Measurements from ENCODE around the gene UCK1. TPM values are rescaled to one million over a fixed set of nuclear protein-coding genes. Genes with fewer than 3 reads are reported as not detected.

The UCK1 gene
- polyA plus RNA-seq, 1 donor (not counting 4 experiments of a cell fraction or from before 2014, with no cell fraction given), result 15.4 TPM

GRCh38 chr9:131559421-131560000, 28.4 kb upstream of the UCK1 start:
- H4K20me1 ChIP-seq (ENCODE audit: control insufficient read depth, extremely low read depth, insufficient read depth, low read length), result no peaks in the 10 kb centered on the region
- no peak for FAIRE-seq
- H3K27ac ChIP-seq (ENCODE audit: control insufficient read depth, insufficient read depth, low read length), result no peak overlapping the region
- no peak for TF ChIP-seq CTCF (optimal IDR thresholded peaks at IDR 0.05 in 1 of 3, IDR thresholded peaks at IDR 0.05 in 1 of 3, conservative IDR thresholded peaks at IDR 0.05 in 1 of 3; ENCODE audit: extremely low read depth in 1 of 3, insufficient read depth in 2 of 3, low read length in 3 of 3)
- TF ChIP-seq EZH2 (IDR thresholded peaks at IDR 0.05; ENCODE audit: low read length), result no peak
- H3K4me3 ChIP-seq (ENCODE audit: control insufficient read depth in 2 of 3, extremely low read depth in 1 of 3, insufficient read depth in 2 of 3, low read depth in 1 of 3, low read length in 3 of 3), result no peak overlapping the region
- DNase-seq (ENCODE audit: low read depth, low spot score), result no peak
- H2AFZ ChIP-seq (ENCODE audit: control insufficient read depth, low read length), result no peak overlapping the region
- H3K79me2 ChIP-seq (ENCODE audit: control insufficient read depth, insufficient read depth, low read length), result no peaks in the 10 kb centered on the region
- H3K4me1 ChIP-seq (ENCODE audit: control insufficient read depth, extremely low read depth, insufficient read depth, low read length), result peaks cover 7% of the 10 kb centered on the region
- H3K9me3 ChIP-seq (ENCODE audit: control insufficient read depth, low read depth, low read length), result no peaks in the 10 kb centered on the region
- H3K9me1 ChIP-seq (ENCODE audit: control insufficient read depth, extremely low read depth, insufficient read depth, low read length), result no peaks in the 10 kb centered on the region
- H3K4me2 ChIP-seq (ENCODE audit: control insufficient read depth, extremely low read depth, insufficient read depth, low read depth, low read length), result no peak overlapping the region
- no peak overlapping the region for H3K9ac ChIP-seq (ENCODE audit: control insufficient read depth, extremely low read depth, insufficient read depth, low read length)
- dilution Hi-C loops (cut with MboI; ENCODE audit: extremely low pct_ligation_motif_present, low sequenced_read_pairs), result no loop called here
- H3K27me3 ChIP-seq (ENCODE audit: control insufficient read depth, extremely low read depth, insufficient read depth, low read length), result peaks cover 15% of the 10 kb centered on the region
- H3K36me3 ChIP-seq (ENCODE audit: control insufficient read depth in 2 of 2, extremely low read depth in 1 of 2, insufficient read depth in 2 of 2, low read length in 2 of 2), result no peaks in the 10 kb centered on the region

DNA sequence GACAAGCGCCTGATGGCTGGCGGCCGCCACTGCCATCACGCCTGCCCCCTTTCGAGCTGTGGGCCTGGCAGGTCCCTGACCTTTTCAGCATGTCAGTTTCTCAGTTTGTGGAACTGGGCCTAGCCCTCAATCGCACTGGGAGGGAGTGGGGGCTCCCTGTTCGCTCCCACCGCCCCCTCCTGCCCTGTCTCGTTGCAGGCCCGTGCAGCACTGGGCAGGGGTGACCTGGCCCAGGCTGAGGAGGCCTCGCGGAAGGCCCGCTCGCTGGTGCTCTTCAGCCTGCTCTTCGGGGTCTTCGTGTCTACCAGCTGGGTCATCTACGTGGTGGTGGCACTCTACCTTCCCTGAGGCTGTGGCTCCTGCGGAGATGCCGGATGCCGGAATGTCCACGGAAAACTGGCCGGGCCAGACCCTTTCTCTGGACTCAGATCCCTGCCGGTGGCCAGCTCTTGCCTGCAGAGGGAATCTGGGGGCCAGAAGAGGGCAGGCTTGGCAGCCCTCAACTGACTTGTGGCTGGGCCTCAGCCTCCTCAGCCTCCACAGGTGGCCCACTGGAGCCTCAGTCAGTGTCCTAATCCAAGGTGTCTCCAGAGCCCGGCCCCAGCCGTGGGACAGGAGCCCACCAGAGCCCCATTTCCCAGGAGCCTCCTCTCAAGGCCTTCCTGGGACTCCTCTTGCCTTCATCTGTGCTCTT, 26.9 kb upstream of the UCK1 start:
- Histone ChIP-seq H3K27ac (ENCODE audit: control insufficient read depth, insufficient read depth, low read length) (no peak overlapping the region), H3K4me3 (ENCODE audit: control insufficient read depth in 2 of 3, extremely low read depth in 1 of 3, insufficient read depth in 2 of 3, low read depth in 1 of 3, low read length in 3 of 3) (no peak overlapping the region), H3K9me1 (ENCODE audit: control insufficient read depth, extremely low read depth, insufficient read depth, low read length) (no peaks in the 10 kb centered on the region), H3K4me1 (ENCODE audit: control insufficient read depth, extremely low read depth, insufficient read depth, low read length) (peaks cover 7% of the 10 kb centered on the region), H4K20me1 (ENCODE audit: control insufficient read depth, extremely low read depth, insufficient read depth, low read length) (no peaks in the 10 kb centered on the region), H2AFZ (ENCODE audit: control insufficient read depth, low read length) (no peak overlapping the region), H3K36me3 (ENCODE audit: control insufficient read depth in 2 of 2, extremely low read depth in 1 of 2, insufficient read depth in 2 of 2, low read length in 2 of 2) (no peaks in the 10 kb centered on the region), H3K79me2 (ENCODE audit: control insufficient read depth, insufficient read depth, low read length) (no peaks in the 10 kb centered on the region), H3K27me3 (ENCODE audit: control insufficient read depth, extremely low read depth, insufficient read depth, low read length) (peaks cover 30% of the 10 kb centered on the region), H3K4me2 (ENCODE audit: control insufficient read depth, extremely low read depth, insufficient read depth, low read depth, low read length) (no peak overlapping the region), H3K9me3 (ENCODE audit: control insufficient read depth, low read depth, low read length) (no peaks in the 10 kb centered on the region), H3K9ac (ENCODE audit: control insufficient read depth, extremely low read depth, insufficient read depth, low read length) (no peak overlapping the region)
- dilution Hi-C loops (cut with MboI; ENCODE audit: extremely low pct_ligation_motif_present, low sequenced_read_pairs), result no loop called here
- TF ChIP-seq EZH2 (IDR thresholded peaks at IDR 0.05; ENCODE audit: low read length), result no peak
- TF ChIP-seq CTCF (optimal IDR thresholded peaks at IDR 0.05 in 1 of 3, IDR thresholded peaks at IDR 0.05 in 1 of 3, conservative IDR thresholded peaks at IDR 0.05 in 1 of 3; ENCODE audit: extremely low read depth in 1 of 3, insufficient read depth in 2 of 3, low read length in 3 of 3), result no peak
- FAIRE-seq, result no peak
- DNase-seq (ENCODE audit: low read depth, low spot score), result no peak

All from keratinocyte (primary cell).